DND-41 (cell line): ENCODE results near the gene PRR5L.
"Not testable (repeated sequence)": the region's sequence is repeated elsewhere in the genome, so short reads cannot be mapped to it uniquely, and the experiment has no call there.

Experiments used
- CTCF ChIP-seq: IDR thresholded peaks from 2 replicates; pipeline ENCODE4 v1.5.1; 2012; ENCODE audit warnings: borderline replicate concordance, low read length, moderate library complexity, mild to moderate bottlenecking; ENCODE audit not compliant: poor library complexity, severe bottlenecking; ENCODE audit errors: extremely low read depth
- EZH2 ChIP-seq: IDR thresholded peaks from 3 replicates; pipeline ENCODE4 v1.6.1; 2012; ENCODE audit warnings: borderline replicate concordance, low read depth, mild to moderate bottlenecking, moderate library complexity, low read length, inconsistent platforms; ENCODE audit not compliant: severe bottlenecking

- TF ChIP-seq CTCF, EZH2: not testable (repeated sequence)
These were observed 215.0 kb downstream of the PRR5L start for GRCh38 chr11:36511062-36511461.
